GM12891 (cell line): ENCODE data around the gene COLGALT1.

Source experiments
- POLR2A ChIP-seq: IDR thresholded peaks from 2 replicates; pipeline ENCODE4 v1.6.1; 2011; ENCODE audit warnings: low read depth, low read length, control low read depth
- POLR2AphosphoS5 ChIP-seq: IDR thresholded peaks from 2 replicates; pipeline ENCODE4 v1.6.1; 2011; ENCODE audit warnings: low read depth, low read length, control low read depth
- POU2F2 ChIP-seq: IDR thresholded peaks from 2 replicates; pipeline ENCODE4 v1.6.1; 2011; ENCODE audit warnings: low read depth, mild to moderate bottlenecking, control low read depth, low read length, moderate library complexity
- SPI1 ChIP-seq: IDR thresholded peaks from 2 replicates; pipeline ENCODE4 v1.6.1; 2011; ENCODE audit warnings: low read depth, low read length, control low read depth
- TAF1 ChIP-seq: IDR thresholded peaks from 2 replicates; pipeline ENCODE4 v1.6.1; 2011; ENCODE audit warnings: low read depth, low read length, control low read depth

DNA sequence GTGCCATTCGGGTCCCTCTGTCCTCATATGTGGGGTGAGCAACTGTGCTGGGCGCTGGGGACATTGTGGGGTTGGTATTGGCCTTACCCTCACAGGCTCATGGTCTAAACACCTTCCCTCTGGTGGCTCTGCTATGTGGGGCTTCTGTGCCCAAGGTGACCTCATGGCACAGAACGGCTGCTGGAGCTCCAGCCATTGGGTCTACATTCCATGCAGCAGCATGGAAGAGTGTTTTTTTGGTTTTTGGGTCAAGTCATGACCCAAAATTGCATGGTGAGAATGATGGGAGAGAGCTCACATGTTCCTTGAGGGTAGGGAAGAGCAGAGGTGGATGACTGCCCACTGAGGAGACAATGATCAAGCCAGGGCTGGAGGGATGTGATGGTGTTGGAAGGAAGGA is 26.8 kb upstream of the COLGALT1 start:
- TF ChIP-seq POLR2A (no peak), SPI1 (no peak), POLR2AphosphoS5 (no peak), POU2F2 (no peak), TAF1 (no peak)
